GM21786 (cell line): ENCODE results near the gene DTYMK.
"Not testable (repeated sequence)": the region's sequence is repeated elsewhere in the genome, so short reads cannot be mapped to it uniquely, and the experiment has no call there.

ENCODE experiments used
- ATAC-seq: cut with Tn5 transposase; IDR thresholded peaks from one replicate; pipeline ENCODE4 v1.9.1; 2021; ENCODE audit not compliant: unreplicated experiment

Gene DTYMK

GRCh38 chr2:241686650-241687425, at the start of gene DTYMK:
DTYMK (minus strand) TSS chr2:241686815; CDS start chr2:241686783, 32 bp downstream.
- peak; percentile 95 for ATAC-seq

- ATAC-seq: no peak
Observed at GRCh38 chr2:241736111-241736510, 49.5 kb upstream of the DTYMK start.

GRCh38 chr2:241734467-241735208, 48.0 kb upstream of the DTYMK start, which contains the start of gene D2HGDH:
D2HGDH (plus strand) TSS chr2:241734630; CDS start chr2:241735225, 595 bp downstream.
- peak; percentile 70 for ATAC-seq

- peak; percentile 29 for ATAC-seq
Observed at GRCh38 chr2:241734208-241734466, 47.5 kb upstream of the DTYMK start.

GRCh38 chr2:241733391-241734207, 47.0 kb upstream of the DTYMK start:
- no peak for ATAC-seq

GRCh38 chr2:241732513-241733186, 46.0 kb upstream of the DTYMK start:
- not testable (repeated sequence) for ATAC-seq

- ATAC-seq: no peak
Observed at GRCh38 chr2:241730671-241731293, 44.2 kb upstream of the DTYMK start.

GRCh38 chr2:241729868-241730267, 43.3 kb upstream of the DTYMK start:
- no peak for ATAC-seq

- ATAC-seq: no peak
Observed at GRCh38 chr2:241728627-241729026, 42.0 kb upstream of the DTYMK start.

- ATAC-seq: no peak
Observed at GRCh38 chr2:241728000-241728399, 41.4 kb upstream of the DTYMK start.

- ATAC-seq: no peak
Observed at GRCh38 chr2:241726459-241726858, 39.8 kb upstream of the DTYMK start.

- ATAC-seq: no peak
Observed at GRCh38 chr2:241724975-241725870, 38.6 kb upstream of the DTYMK start.

GRCh38 chr2:241724259-241724974, 37.8 kb upstream of the DTYMK start:
- ATAC-seq: no peak

- no peak for ATAC-seq
Observed at GRCh38 chr2:241722896-241723454, 36.4 kb upstream of the DTYMK start.

GRCh38 chr2:241721852-241722251, 35.2 kb upstream of the DTYMK start:
- ATAC-seq: no peak

- no peak for ATAC-seq
Observed at GRCh38 chr2:241720560-241720959, 33.9 kb upstream of the DTYMK start.

GRCh38 chr2:241720099-241720498, 33.5 kb upstream of the DTYMK start:
- no peak for ATAC-seq

GRCh38 chr2:241719093-241719492, 32.5 kb upstream of the DTYMK start:
- no peak for ATAC-seq

- ATAC-seq: no peak
Observed at GRCh38 chr2:241708879-241709278, 22.3 kb upstream of the DTYMK start.
